A673 (cell line): ENCODE results near the gene GSG1L. TPM values are rescaled to one million over a fixed set of nuclear protein-coding genes. Genes with fewer than 3 reads are reported as not detected.

ENCODE experiments used
- BruUV-seq: library from RNA; stranded (reverse); fragments of 400-500 nt; replicated peaks from 2 replicates; lab custom pipeline; 2021; lab: Mats Ljungman, UMichigan
- CTCF ChIA-PET: fragments of 300-600 bp; sonication (Branson Sonifier 250); formaldehyde crosslinking; loops from one replicate; lab custom pipeline; 2022; ENCODE audit warnings: antibody characterized with exemption; lab: Charles Lee
- POLR2A ChIA-PET: fragments of 300-600 bp; sonication (Branson Sonifier 250); formaldehyde crosslinking; loops from one replicate; lab custom pipeline; 2022; ENCODE audit warnings: antibody characterized with exemption; ENCODE audit not compliant: low non-redundant PET; lab: Charles Lee
- DNase-seq: peaks from one replicate; pipeline ENCODE4 v3.0.0-alpha.2; 2015; ENCODE audit warnings: low spot score
- H3K27ac ChIP-seq: fragments of 200-600 bp; sonication (generic); 2 replicates; pipeline ENCODE4 v1.5.1; 2016; ENCODE audit warnings: mixed run types, low read depth, mild to moderate bottlenecking, mixed read lengths, antibody characterized with exemption, low read length; ENCODE audit not compliant: poor library complexity, severe bottlenecking
- H3K27me3 ChIP-seq: fragments of 200-600 bp; sonication (generic); replicated peaks from 2 replicates; pipeline ENCODE4 v1.6.1; 2017; ENCODE audit warnings: mixed run types, low read depth, mild to moderate bottlenecking, mixed read lengths, antibody characterized with exemption, low read length; ENCODE audit not compliant: insufficient read depth, poor library complexity
- H3K36me3 ChIP-seq: fragments of 200-600 bp; sonication (generic); 2 replicates; pipeline ENCODE4 v1.6.1; 2016; ENCODE audit warnings: mixed run types, mild to moderate bottlenecking, mixed read lengths, antibody characterized with exemption, low read length; ENCODE audit not compliant: insufficient read depth, poor library complexity, severe bottlenecking
- H3K4me1 ChIP-seq: fragments of 200-600 bp; sonication (generic); 2 replicates; pipeline ENCODE4 v1.6.1; 2017; ENCODE audit warnings: mixed run types, mild to moderate bottlenecking, mixed read lengths, antibody characterized with exemption, low read length; ENCODE audit not compliant: insufficient read depth, poor library complexity, severe bottlenecking
- H3K4me3 ChIP-seq: fragments of 200-600 bp; sonication (generic); 2 replicates; pipeline ENCODE4 v1.5.1; 2016; ENCODE audit warnings: low read depth, mixed run types, mild to moderate bottlenecking, mixed read lengths, low read length; ENCODE audit not compliant: poor library complexity, severe bottlenecking
- H3K9me3 ChIP-seq: fragments of 200-600 bp; sonication (generic); 2 replicates; pipeline ENCODE4 v1.6.1; 2016; ENCODE audit warnings: mixed run types, low read depth, mild to moderate bottlenecking, mixed read lengths, antibody characterized with exemption, low read length; ENCODE audit not compliant: poor library complexity, severe bottlenecking
- CTCF ChIP-seq: fragments of 300-800, 200-600 bp; sonication (generic); conservative IDR thresholded peaks from 2 replicates; pipeline ENCODE4 v1.5.1; 2017; ENCODE audit warnings: low read depth, mild to moderate bottlenecking, antibody characterized with exemption, low read length, moderate library complexity, mixed read lengths
- EZH2 ChIP-seq: fragments of 200-600 bp; sonication (generic); IDR thresholded peaks from 2 replicates; pipeline ENCODE4 v1.6.1; 2017; ENCODE audit warnings: borderline replicate concordance, low read depth, mild to moderate bottlenecking, mixed read lengths, antibody characterized with exemption, low read length; ENCODE audit not compliant: poor library complexity, severe bottlenecking
- intact Hi-C: fragments of 100-400 bp; cut with micrococcal nuclease; formaldehyde crosslinking; loops from one replicate; pipeline ENCODE4 v1.10.0; 2022; ENCODE audit not compliant: unreplicated experiment
- total RNA-seq: library from RNA; stranded (reverse); gene quantifications from 2 replicates; pipeline ENCODE4 v1.2.3, GENCODE V29; 2021

Gene GSG1L
- total RNA-seq, 1 experiment from 2014 or later: not detected

- DNase-seq: no peak
- ChIA-PET CTCF (no interaction called here), POLR2A (no interaction called here)
- H3K36me3 ChIP-seq: no peaks in the 10 kb centered on the region
- intact Hi-C loops: no loop called here
- H3K27ac ChIP-seq: no peak overlapping the region
- H3K27me3 ChIP-seq: no peaks in the 10 kb centered on the region
- H3K4me1 ChIP-seq: no peaks in the 10 kb centered on the region
- H3K9me3 ChIP-seq: no peaks in the 10 kb centered on the region
- no peak overlapping the region for H3K4me3 ChIP-seq
- BruUV-seq: no TSS peak
- TF ChIP-seq CTCF: no peak
- TF ChIP-seq EZH2: no peak
Measured at GRCh38 chr16:28081391-28081968, 18.0 kb upstream of the GSG1L start.

GRCh38 chr16:28078261-28078660 lies 14.7 kb upstream of the GSG1L start:
- TF ChIP-seq CTCF (no peak), EZH2 (no peak)
- no peak overlapping the region for H3K27ac ChIP-seq
- no peaks in the 10 kb centered on the region for H3K36me3 ChIP-seq
- H3K9me3 ChIP-seq: no peaks in the 10 kb centered on the region
- intact Hi-C loops: loop anchor here (10.0 kb wide), 1 partner anchor 137 kb away; the partner anchor contains the start of gene XPO6
- ChIA-PET POLR2A (no interaction called here), CTCF (no interaction called here)
- no peaks in the 10 kb centered on the region for H3K4me1 ChIP-seq
- H3K27me3 ChIP-seq: no peaks in the 10 kb centered on the region
- no peak for DNase-seq
- BruUV-seq: no TSS peak
- H3K4me3 ChIP-seq: no peak overlapping the region

GRCh38 chr16:28073836-28074235 lies 10.3 kb upstream of the GSG1L start:
- no peaks in the 10 kb centered on the region for H3K36me3 ChIP-seq
- POLR2A ChIA-PET: no interaction called here
- H3K4me3 ChIP-seq: no peak overlapping the region
- CTCF ChIA-PET: no interaction called here
- no peaks in the 10 kb centered on the region for H3K4me1 ChIP-seq
- TF ChIP-seq EZH2 (no peak), CTCF (no peak)
- DNase-seq: no peak
- no peak overlapping the region for H3K27ac ChIP-seq
- BruUV-seq: no TSS peak
- peaks cover 19% of the 10 kb centered on the region for H3K27me3 ChIP-seq
- no peaks in the 10 kb centered on the region for H3K9me3 ChIP-seq
- intact Hi-C loops: loop anchor here (5.0 to 10.0 kb wide), 2 partner anchors 141 to 437 kb away; partner anchors contain the start of gene XPO6
